Measurements from ENCODE around the gene DRAP1.

DNA sequence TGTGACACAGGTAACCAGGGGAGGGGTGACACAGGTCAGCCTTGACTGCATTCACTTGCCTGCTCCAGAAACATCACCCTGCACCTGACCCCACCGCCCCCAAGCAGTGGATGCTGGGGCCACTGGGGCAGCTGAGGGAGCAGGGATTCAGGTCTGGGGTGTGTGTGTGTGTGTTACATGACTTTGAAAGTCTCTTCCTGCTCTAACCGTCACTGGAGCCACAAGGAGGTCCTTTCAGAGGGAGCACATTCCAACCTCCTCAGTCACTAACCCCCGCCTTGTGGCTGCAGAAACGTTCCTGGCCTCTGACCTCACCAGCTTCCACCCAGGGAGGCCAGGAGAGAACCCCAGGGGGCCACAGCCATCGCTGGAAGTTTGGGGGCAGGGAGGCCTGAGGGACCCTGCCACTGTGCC is 16.2 kb upstream of the DRAP1 start:
- TF ChIP-seq POLR2A (IDR thresholded peaks at IDR 0.05), result no peak
- TF ChIP-seq CTCF (IDR thresholded peaks at IDR 0.05), result no peak
